Gastroesophageal sphincter (tissue), 3 donors: ENCODE data around the gene MET.

ENCODE experiments used
- EP300 ChIP-seq: sonication (generic); formaldehyde crosslinking; IDR thresholded peaks from one replicate; pipeline ENCODE4 v1.6.1; 2017; ENCODE audit warnings: antibody characterized with exemption, mild to moderate bottlenecking
- POLR2A ChIP-seq, 2 donors: fragments of 450-650 bp; IDR thresholded peaks; one replicate each; pipeline ENCODE4 v1.6.1; 2017; ENCODE audit warnings: antibody characterized with exemption in 2 of 2, mild to moderate bottlenecking in 2 of 2, moderate library complexity in 1 of 2
- POLR2AphosphoS5 ChIP-seq: sonication (generic); formaldehyde crosslinking; IDR thresholded peaks from one replicate; pipeline ENCODE4 v1.6.1; 2017; ENCODE audit warnings: antibody characterized with exemption
- TF ChIP-seq, protein P1 (sequence below), 4 experiments: fragments of 200-600 bp in 2 of 4; fragments of 450-650 bp in 2 of 4; sonication (generic) in 1 of 4; IDR thresholded peaks; one replicate each; pipeline ENCODE4 v1.5.1; 2017 to 2019; ENCODE audit warnings: antibody characterized with exemption in 4 of 4, mild to moderate bottlenecking in 2 of 4, moderate library complexity in 2 of 4

DNA sequence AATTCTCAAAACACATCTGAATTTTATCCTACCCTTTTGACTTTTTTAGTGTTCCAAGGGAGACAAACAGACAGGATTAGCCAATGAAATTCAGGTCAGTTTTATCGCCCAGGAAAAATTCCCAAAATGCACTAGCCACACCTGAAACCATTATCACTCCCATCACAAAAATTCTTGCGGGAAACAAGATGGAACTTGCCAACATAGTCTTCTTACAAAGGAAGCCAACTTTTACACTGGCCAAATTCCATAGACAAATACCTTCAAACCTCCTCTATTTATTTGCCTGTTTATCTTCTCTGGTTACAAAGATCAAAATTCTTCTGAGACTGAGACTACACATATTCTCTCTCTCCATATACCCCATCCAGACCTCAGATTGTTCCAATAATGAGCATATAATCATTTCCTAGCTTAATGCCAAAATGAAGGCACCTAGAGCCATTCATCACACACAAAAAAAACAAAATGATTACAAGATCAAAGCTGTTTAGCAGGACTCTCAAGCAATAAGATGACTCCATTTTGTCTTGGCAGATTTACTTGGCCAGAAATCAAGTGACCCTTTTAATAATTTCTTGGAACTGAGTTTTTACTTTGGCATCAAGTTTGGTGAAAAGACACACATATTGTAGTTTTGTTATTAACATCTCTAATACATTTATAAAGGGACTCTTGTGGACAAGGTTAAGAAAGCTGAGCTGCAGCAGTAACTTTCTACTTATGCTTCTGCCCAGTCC, 30.2 kb downstream of the MET start:
- TF ChIP-seq, protein P1, sequence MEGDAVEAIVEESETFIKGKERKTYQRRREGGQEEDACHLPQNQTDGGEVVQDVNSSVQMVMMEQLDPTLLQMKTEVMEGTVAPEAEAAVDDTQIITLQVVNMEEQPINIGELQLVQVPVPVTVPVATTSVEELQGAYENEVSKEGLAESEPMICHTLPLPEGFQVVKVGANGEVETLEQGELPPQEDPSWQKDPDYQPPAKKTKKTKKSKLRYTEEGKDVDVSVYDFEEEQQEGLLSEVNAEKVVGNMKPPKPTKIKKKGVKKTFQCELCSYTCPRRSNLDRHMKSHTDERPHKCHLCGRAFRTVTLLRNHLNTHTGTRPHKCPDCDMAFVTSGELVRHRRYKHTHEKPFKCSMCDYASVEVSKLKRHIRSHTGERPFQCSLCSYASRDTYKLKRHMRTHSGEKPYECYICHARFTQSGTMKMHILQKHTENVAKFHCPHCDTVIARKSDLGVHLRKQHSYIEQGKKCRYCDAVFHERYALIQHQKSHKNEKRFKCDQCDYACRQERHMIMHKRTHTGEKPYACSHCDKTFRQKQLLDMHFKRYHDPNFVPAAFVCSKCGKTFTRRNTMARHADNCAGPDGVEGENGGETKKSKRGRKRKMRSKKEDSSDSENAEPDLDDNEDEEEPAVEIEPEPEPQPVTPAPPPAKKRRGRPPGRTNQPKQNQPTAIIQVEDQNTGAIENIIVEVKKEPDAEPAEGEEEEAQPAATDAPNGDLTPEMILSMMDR (IDR thresholded peaks at IDR 0.05) = no peak
- TF ChIP-seq POLR2A (IDR thresholded peaks at IDR 0.05) (no peak), POLR2AphosphoS5 (no peak), EP300 (no peak)
